NCI-H1694 treated with DMSO at 0.1 percent for 48 hours (cell line): ENCODE results near the gene FOXP4.

Source experiments
- DNase-seq: peaks from one replicate; lab custom pipeline; 2025; lab: John Stamatoyannopoulos, UW

FOXP4 gene

GRCh38 chr6:41565701-41566100 is 19.5 kb downstream of the FOXP4 start:
- DNase-seq, result no peak

GRCh38 chr6:41566961-41567360 is 20.8 kb downstream of the FOXP4 start:
- no peak for DNase-seq

- DNase-seq, result no peak
Observed at GRCh38 chr6:41567684-41568083, 21.5 kb downstream of the FOXP4 start.

- DNase-seq, result no peak
Observed at GRCh38 chr6:41568202-41568584, 22.0 kb downstream of the FOXP4 start.

GRCh38 chr6:41568585-41569384 is 22.6 kb downstream of the FOXP4 start:
- no peak for DNase-seq

GRCh38 chr6:41570259-41570615 is 24.1 kb downstream of the FOXP4 start:
- no peak for DNase-seq

- DNase-seq, result no peak
Observed at GRCh38 chr6:41571021-41571780, 25.0 kb downstream of the FOXP4 start.

GRCh38 chr6:41572613-41573012 is 26.4 kb downstream of the FOXP4 start:
- no peak for DNase-seq

- DNase-seq, result no peak
Observed at GRCh38 chr6:41573276-41573675, 27.1 kb downstream of the FOXP4 start.

GRCh38 chr6:41573985-41574384 is 27.8 kb downstream of the FOXP4 start:
- no peak for DNase-seq

- DNase-seq, result no peak
Observed at GRCh38 chr6:41575598-41575997, 29.4 kb downstream of the FOXP4 start.

GRCh38 chr6:41576667-41577066 is 30.5 kb downstream of the FOXP4 start:
- no peak for DNase-seq

- no peak for DNase-seq
Observed at GRCh38 chr6:41577356-41578216, 31.4 kb downstream of the FOXP4 start.

- DNase-seq, result peak; percentile 68
Observed at GRCh38 chr6:41578217-41579087, 32.3 kb downstream of the FOXP4 start.

- DNase-seq, result no peak
Observed at GRCh38 chr6:41579088-41579610, 33.0 kb downstream of the FOXP4 start.

- DNase-seq, result no peak
Observed at GRCh38 chr6:41580690-41581089, 34.5 kb downstream of the FOXP4 start.

GRCh38 chr6:41581381-41581991 is 35.3 kb downstream of the FOXP4 start:
- DNase-seq, result no peak

- no peak for DNase-seq
Observed at GRCh38 chr6:41582540-41582939, 36.4 kb downstream of the FOXP4 start.

GRCh38 chr6:41583565-41583964 is 37.4 kb downstream of the FOXP4 start:
- no peak for DNase-seq

GRCh38 chr6:41584205-41584604 is 38.0 kb downstream of the FOXP4 start:
- no peak for DNase-seq

GRCh38 chr6:41584668-41585205 is 38.6 kb downstream of the FOXP4 start:
- no peak for DNase-seq
